HCEC 1CT (cell line): Measurements from ENCODE around the gene PATJ.
"Not testable (repeated sequence)": the region's sequence is repeated elsewhere in the genome, so short reads cannot be mapped to it uniquely, and the experiment has no call there.

Source experiments
- DNase-seq: peaks from one replicate; pipeline ENCODE4 v3.0.0-alpha.2; 2017

PATJ gene

GRCh38 chr1:61894296-61894695, 152.0 kb downstream of the PATJ start:
- DNase-seq = not testable (repeated sequence)

- DNase-seq = no peak
Measured at GRCh38 chr1:61895175-61895574, 152.9 kb downstream of the PATJ start.

GRCh38 chr1:61898658-61899057, 156.4 kb downstream of the PATJ start:
- no peak for DNase-seq

- DNase-seq = no peak
Measured at GRCh38 chr1:61904354-61904753, 162.1 kb downstream of the PATJ start.

GRCh38 chr1:61907102-61907501, 164.8 kb downstream of the PATJ start:
- no peak for DNase-seq

GRCh38 chr1:61910035-61910434, 167.8 kb downstream of the PATJ start:
- DNase-seq = no peak

GRCh38 chr1:61914823-61915482, 172.7 kb downstream of the PATJ start:
- no peak for DNase-seq

GRCh38 chr1:61921435-61921834, 179.2 kb downstream of the PATJ start:
- no peak for DNase-seq

GRCh38 chr1:61922950-61923480, 180.7 kb downstream of the PATJ start:
- no peak for DNase-seq

- no peak for DNase-seq
Measured at GRCh38 chr1:61925591-61926298, 183.5 kb downstream of the PATJ start.

GRCh38 chr1:61926597-61926996, 184.3 kb downstream of the PATJ start:
- DNase-seq = no peak

GRCh38 chr1:61930116-61930645, 187.9 kb downstream of the PATJ start:
- DNase-seq = no peak

GRCh38 chr1:61931587-61932279, 189.5 kb downstream of the PATJ start:
- no peak for DNase-seq

GRCh38 chr1:61935516-61935915, 193.2 kb downstream of the PATJ start:
- DNase-seq = no peak

- DNase-seq = no peak
Measured at GRCh38 chr1:61936839-61937238, 194.6 kb downstream of the PATJ start.

- DNase-seq = no peak
Measured at GRCh38 chr1:61941794-61942193, 199.5 kb downstream of the PATJ start.

- DNase-seq = no peak
Measured at GRCh38 chr1:61942856-61943255, 200.6 kb downstream of the PATJ start.

- DNase-seq = not testable (repeated sequence)
Measured at GRCh38 chr1:61948685-61949084, 206.4 kb downstream of the PATJ start.

- no peak for DNase-seq
Measured at GRCh38 chr1:61950418-61950817, 208.1 kb downstream of the PATJ start.

GRCh38 chr1:61951731-61952580, 209.7 kb downstream of the PATJ start:
- no peak for DNase-seq

GRCh38 chr1:61952675-61953074, 210.4 kb downstream of the PATJ start:
- DNase-seq = no peak

GRCh38 chr1:61953076-61953789, 211.0 kb downstream of the PATJ start:
- DNase-seq = no peak
